ENCODE measurements around the gene HES7. TPM values are rescaled to one million over a fixed set of nuclear protein-coding genes. Genes with fewer than 3 reads are reported as not detected.
A peak's percentile ranks its signal among the peaks of the same experiment; 100 is the strongest.

The HES7 gene
- total RNA-seq, 1 donor from 2014 or later = not detected

- Mint-ChIP-seq H3K4me3 (ENCODE audit: low read depth) (peak overlapping the region; percentile 79), H3K27me3 (peaks cover 72% of the 10 kb centered on the region), H3K27ac (peak overlapping the region; percentile 19), H3K36me3 (ENCODE audit: insufficient read depth) (peaks cover 1% of the 10 kb centered on the region), H3K4me1 (ENCODE audit: low read depth) (peaks cover 43% of the 10 kb centered on the region), H3K9me3 (ENCODE audit: low read depth) (no peaks in the 10 kb centered on the region)
- TF ChIP-seq CTCF (IDR thresholded peaks at IDR 0.05; ENCODE audit: unreplicated experiment) = no peak
- DNase-seq (ENCODE audit: low spot score, unreplicated experiment) = no peak
These were observed 1.4 kb downstream of the HES7 start for GRCh38 chr17:8122422-8122923.

DNA sequence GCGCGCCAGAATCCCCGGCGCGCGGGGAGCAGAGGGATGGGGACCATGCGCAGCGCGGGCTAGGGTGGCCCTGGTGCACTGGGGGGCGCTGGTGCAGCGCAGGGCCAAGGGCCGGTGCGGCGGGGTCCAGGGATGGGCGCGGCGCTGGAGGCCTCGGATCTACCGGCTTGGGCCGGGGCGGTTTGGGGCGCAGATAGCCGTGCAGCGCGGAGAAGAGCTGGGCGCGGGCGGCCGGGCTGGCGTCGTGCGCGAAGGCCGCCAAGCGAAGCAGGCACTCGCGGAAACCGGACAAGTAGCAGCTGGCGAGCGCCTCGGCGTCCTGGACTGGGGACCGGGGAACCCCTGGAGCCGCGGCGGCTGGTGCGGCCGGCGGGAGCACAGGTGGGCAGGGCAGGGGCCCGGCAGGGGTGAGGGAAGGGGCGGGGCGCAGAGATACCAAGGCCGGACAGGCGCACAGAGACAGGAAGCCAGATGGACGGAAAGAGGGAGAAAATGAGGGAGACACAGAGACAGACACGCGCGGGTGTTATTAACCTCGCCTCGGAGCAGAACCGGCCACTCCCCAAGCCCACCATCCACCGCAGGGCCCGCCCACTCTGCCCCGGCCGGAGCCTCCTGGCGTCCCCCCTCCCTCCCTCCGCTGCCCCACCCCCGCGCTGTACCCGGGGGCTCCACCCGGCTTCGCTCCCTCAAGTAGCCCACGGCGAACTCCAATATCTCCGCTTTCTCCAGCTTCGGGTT lies 2.1 kb downstream of the HES7 start:
- DNase-seq (ENCODE audit: low spot score, unreplicated experiment) = peak; percentile 57
- peak; percentile 65 for TF ChIP-seq CTCF (IDR thresholded peaks at IDR 0.05; ENCODE audit: unreplicated experiment)
- H3K27me3 Mint-ChIP-seq = peaks cover 68% of the 10 kb centered on the region
- H3K4me1 Mint-ChIP-seq (ENCODE audit: low read depth) = peaks cover 38% of the 10 kb centered on the region
- peaks cover 1% of the 10 kb centered on the region for H3K36me3 Mint-ChIP-seq (ENCODE audit: insufficient read depth)
- no peak overlapping the region for H3K27ac Mint-ChIP-seq
- H3K4me3 Mint-ChIP-seq (ENCODE audit: low read depth) = peak overlapping the region; percentile 79
- no peaks in the 10 kb centered on the region for H3K9me3 Mint-ChIP-seq (ENCODE audit: low read depth)

- Mint-ChIP-seq H3K27ac (no peak overlapping the region), H3K36me3 (ENCODE audit: insufficient read depth) (peaks cover 1% of the 10 kb centered on the region), H3K4me3 (ENCODE audit: low read depth) (peak overlapping the region; percentile 69), H3K4me1 (ENCODE audit: low read depth) (peaks cover 35% of the 10 kb centered on the region), H3K9me3 (ENCODE audit: low read depth) (no peaks in the 10 kb centered on the region), H3K27me3 (peaks cover 70% of the 10 kb centered on the region)
- TF ChIP-seq CTCF (IDR thresholded peaks at IDR 0.05; ENCODE audit: unreplicated experiment) = no peak
- no peak for DNase-seq (ENCODE audit: low spot score, unreplicated experiment)
These were observed 2.6 kb downstream of the HES7 start for GRCh38 chr17:8121407-8121680.

GRCh38 chr17:8120520-8121406 lies 3.1 kb downstream of the HES7 start:
- Mint-ChIP-seq H3K4me1 (ENCODE audit: low read depth) (peaks cover 31% of the 10 kb centered on the region), H3K27ac (peak overlapping the region; percentile 98), H3K9me3 (ENCODE audit: low read depth) (no peaks in the 10 kb centered on the region)

More at GRCh38 chr17:8120520-8121406, 3.1 kb downstream of the HES7 start:
- Mint-ChIP-seq H3K27me3 (peaks cover 70% of the 10 kb centered on the region), H3K36me3 (ENCODE audit: insufficient read depth) (peaks cover 1% of the 10 kb centered on the region), H3K4me3 (ENCODE audit: low read depth) (peak overlapping the region; percentile 69)
- peak; percentile 47 for TF ChIP-seq CTCF (IDR thresholded peaks at IDR 0.05; ENCODE audit: unreplicated experiment)
- DNase-seq (ENCODE audit: low spot score, unreplicated experiment) = peak; percentile 50

Measured in progenitor cell of endocrine pancreas (in vitro differentiated cells).